Lung (tissue), 12 donors: Measurements from ENCODE around the gene CHPF2. TPM values are rescaled to one million over a fixed set of nuclear protein-coding genes. Genes with fewer than 3 reads are reported as not detected.
A peak's percentile ranks its signal among the peaks of the same experiment; 100 is the strongest.

Experiments
- ATAC-seq: fragments of 200-7000 bp; cut with Tn5 transposase; one replicate; pipeline ENCODE4 v1.9.1; 2020; ENCODE audit warnings: moderate number of reproducible peaks; ENCODE audit not compliant: insufficient read depth, low FRiP score
- DNase-seq, 3 donors: peaks; one replicate each; pipeline ENCODE4 v3.0.0-alpha.2; 2013 to 2017
- H3K27ac ChIP-seq, 2 donors: one replicate each; pipeline ENCODE4 v1.5.1; 2013; ENCODE audit warnings: mild to moderate bottlenecking in 2 of 2, moderate library complexity in 2 of 2, control low read depth in 1 of 2, inconsistent platforms in 1 of 2, low read depth in 1 of 2, low read length in 1 of 2
- H3K27me3 ChIP-seq, 3 donors: one replicate each; pipeline ENCODE4 v1.5.1; 2013; ENCODE audit warnings: low read length in 2 of 3; ENCODE audit not compliant: control insufficient read depth in 3 of 3, insufficient read depth in 3 of 3
- H3K36me3 ChIP-seq, 4 donors: one replicate each; pipeline ENCODE4 v1.5.1; 2013; ENCODE audit warnings: low read length in 4 of 4, mild to moderate bottlenecking in 1 of 4, moderate library complexity in 1 of 4; ENCODE audit not compliant: control insufficient read depth in 4 of 4, insufficient read depth in 4 of 4
- H3K4me1 ChIP-seq, 5 donors: one replicate each; pipeline ENCODE4 v1.5.1; 2013; ENCODE audit warnings: low read length in 5 of 5, mild to moderate bottlenecking in 2 of 5, moderate library complexity in 1 of 5; ENCODE audit not compliant: control insufficient read depth in 5 of 5, insufficient read depth in 5 of 5
- H3K4me3 ChIP-seq: one replicate; pipeline ENCODE4 v1.5.1; 2013; ENCODE audit warnings: mild to moderate bottlenecking, control low read depth, moderate library complexity
- H3K9ac ChIP-seq, 2 donors: one replicate each; pipeline ENCODE4 v1.5.1; 2013; ENCODE audit warnings: low read length in 2 of 2, control low read depth in 1 of 2; ENCODE audit not compliant: insufficient read depth in 1 of 2
- H3K9me3 ChIP-seq, 4 donors: one replicate each; pipeline ENCODE4 v1.5.1; 2013; ENCODE audit warnings: low read length in 3 of 4, mild to moderate bottlenecking in 1 of 4, moderate library complexity in 1 of 4; ENCODE audit not compliant: control insufficient read depth in 4 of 4, insufficient read depth in 3 of 4
- WGBS, 2 donors: extraction: QIAGEN DNeasy Blood & Tissue Kit; methylation state at CpG; one replicate each; pipeline ENCODE4 v1.1.7; 2013; 5-methylcytosine and 5-hydroxymethylcytosine counted together
- polyA plus RNA-seq, 2 donors: library from polyadenylated mRNA; stranded (reverse); fragments of 200-250 nt; gene quantifications; one replicate each; pipeline ENCODE4 v1.2.1, GENCODE V29; 2013
- total RNA-seq, 2 donors: library from RNA; depleted of rRNA in 1 of 2; stranded (reverse); fragments of >200 nt in 1 of 2; gene quantifications; one replicate each; pipeline ENCODE4 v1.2.1, GENCODE V29; 2014 to 2021
- TF ChIP-seq, protein P1 (sequence below): IDR thresholded peaks from 2 replicates; pipeline ENCODE4 v1.5.1; 2012; ENCODE audit warnings: mild to moderate bottlenecking; ENCODE audit errors: control extremely low read depth, extremely low read depth
- donor health status: control.
- donor health status: control.
- donor health status: Bipolar disorder and iron deficiency.
- donor health status: healthy.
- donor health status: DM: yes; HTN: yes; CAD: no.

CHPF2 gene
- total and polyA plus RNA-seq, 4 donors = 23.3 to 54.0 (median 35.0) TPM

DNA sequence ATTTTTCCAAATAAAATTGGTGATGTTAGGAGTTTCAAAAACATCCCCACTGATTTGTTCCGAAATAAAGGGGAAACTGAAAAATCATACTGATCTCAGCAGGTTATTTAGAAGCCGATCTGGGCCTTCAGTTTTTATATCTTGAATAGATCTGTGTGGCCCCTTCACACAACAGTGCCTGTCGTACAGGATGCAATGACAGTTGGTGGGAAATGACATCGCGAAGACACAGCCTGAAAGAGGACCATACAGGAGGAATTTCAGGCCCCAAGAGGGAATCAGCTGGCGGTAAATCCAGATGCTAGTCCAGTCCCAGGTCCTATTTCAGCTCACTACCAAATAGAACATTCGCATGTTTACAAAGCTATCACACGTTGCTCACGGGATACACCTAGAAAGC, 25.0 kb upstream of the CHPF2 start:
- Histone ChIP-seq H3K9me3 (no peaks in the 10 kb centered on the region), H3K36me3 (no peaks in the 10 kb centered on the region), H3K9ac (no peak overlapping the region), H3K27ac (no peak overlapping the region), H3K27me3 (peaks cover 0 to 7% (median 0%) of the 10 kb centered on the region in 3 donors), H3K4me3 (no peak overlapping the region), H3K4me1 (peaks cover 0 to 10% (median 5%) of the 10 kb centered on the region in 5 donors)
- TF ChIP-seq, protein P1, sequence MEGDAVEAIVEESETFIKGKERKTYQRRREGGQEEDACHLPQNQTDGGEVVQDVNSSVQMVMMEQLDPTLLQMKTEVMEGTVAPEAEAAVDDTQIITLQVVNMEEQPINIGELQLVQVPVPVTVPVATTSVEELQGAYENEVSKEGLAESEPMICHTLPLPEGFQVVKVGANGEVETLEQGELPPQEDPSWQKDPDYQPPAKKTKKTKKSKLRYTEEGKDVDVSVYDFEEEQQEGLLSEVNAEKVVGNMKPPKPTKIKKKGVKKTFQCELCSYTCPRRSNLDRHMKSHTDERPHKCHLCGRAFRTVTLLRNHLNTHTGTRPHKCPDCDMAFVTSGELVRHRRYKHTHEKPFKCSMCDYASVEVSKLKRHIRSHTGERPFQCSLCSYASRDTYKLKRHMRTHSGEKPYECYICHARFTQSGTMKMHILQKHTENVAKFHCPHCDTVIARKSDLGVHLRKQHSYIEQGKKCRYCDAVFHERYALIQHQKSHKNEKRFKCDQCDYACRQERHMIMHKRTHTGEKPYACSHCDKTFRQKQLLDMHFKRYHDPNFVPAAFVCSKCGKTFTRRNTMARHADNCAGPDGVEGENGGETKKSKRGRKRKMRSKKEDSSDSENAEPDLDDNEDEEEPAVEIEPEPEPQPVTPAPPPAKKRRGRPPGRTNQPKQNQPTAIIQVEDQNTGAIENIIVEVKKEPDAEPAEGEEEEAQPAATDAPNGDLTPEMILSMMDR = no peak
- WGBS, 2 donors = 30 to 53% methylated on average over 9 of the region's 9 CpGs
- DNase-seq (no peak), ATAC-seq (no peak)

DNA sequence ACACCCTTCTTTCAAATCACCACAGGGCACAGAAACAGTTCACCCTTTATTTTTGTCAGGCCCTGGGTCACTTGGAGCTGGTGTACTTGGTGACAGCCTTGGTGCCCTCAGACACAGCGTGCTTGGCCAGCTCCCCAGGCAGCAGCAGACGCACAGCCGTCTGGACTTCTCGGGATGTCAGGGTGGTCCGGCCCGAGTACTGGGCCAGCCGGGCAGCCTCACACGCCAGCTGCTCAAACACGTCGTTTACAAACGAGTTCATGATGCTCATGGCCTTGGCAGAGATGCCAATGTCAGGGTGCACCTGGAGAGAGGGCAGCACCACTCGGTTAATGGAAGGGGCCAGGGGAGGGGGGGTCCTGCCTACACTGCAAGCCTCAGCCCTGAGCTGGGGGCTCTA, 24.5 kb upstream of the CHPF2 start:
- H3K27ac ChIP-seq = no peak overlapping the region

DNA sequence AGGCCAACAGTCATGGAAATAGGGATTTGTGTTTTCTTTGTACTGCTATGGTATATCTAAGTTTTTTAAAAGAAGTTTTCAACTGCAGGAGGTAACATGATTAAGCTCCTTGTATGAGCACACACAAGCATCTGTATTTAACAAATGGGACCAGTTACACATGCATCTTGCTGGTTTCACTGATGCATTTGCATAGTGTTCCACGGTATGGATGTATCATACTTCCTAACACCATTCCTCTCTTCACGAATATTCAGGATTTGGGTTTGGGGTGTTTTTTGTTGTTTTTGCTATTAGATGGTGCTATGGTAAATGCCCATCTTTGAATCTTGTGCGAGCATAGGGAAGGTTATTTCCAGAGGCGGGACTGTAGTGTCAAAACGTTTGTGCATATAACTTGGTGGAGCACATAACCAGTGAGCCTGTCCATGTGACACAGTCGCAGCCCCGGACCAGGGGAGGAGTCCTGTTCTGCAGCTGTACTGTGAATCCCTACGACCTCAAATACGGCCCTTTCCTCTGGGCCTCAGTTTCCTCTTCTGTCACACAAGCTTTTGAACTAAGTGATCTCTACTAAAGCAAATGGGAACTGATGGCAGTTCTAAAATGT, 23.9 kb upstream of the CHPF2 start:
- no peak for DNase-seq
- peaks cover 0 to 8% (median 2%) of the 10 kb centered on the region in 4 donors for H3K36me3 ChIP-seq
- H3K9ac ChIP-seq = no peak overlapping the region
- peaks cover 0 to 7% (median 0%) of the 10 kb centered on the region in 3 donors for H3K27me3 ChIP-seq
- H3K4me1 ChIP-seq = peaks cover 0 to 10% (median 5%) of the 10 kb centered on the region in 5 donors
- H3K4me3 ChIP-seq = no peak overlapping the region
- no peak for ATAC-seq
- TF ChIP-seq, protein P1 = no peak
- H3K27ac ChIP-seq = no peak overlapping the region
- no peaks in the 10 kb centered on the region for H3K9me3 ChIP-seq
- 73 to 76% methylated on average over 9 of the region's 9 CpGs for WGBS, 2 donors

More for the DNA sequence above, 24.5 kb upstream of the CHPF2 start:
- ATAC-seq = no peak
- Histone ChIP-seq H3K27me3 (peaks cover 0 to 7% (median 0%) of the 10 kb centered on the region in 3 donors), H3K9me3 (no peaks in the 10 kb centered on the region), H3K4me1 (peaks cover 0 to 10% (median 5%) of the 10 kb centered on the region in 5 donors), H3K4me3 (no peak overlapping the region), H3K9ac (no peak overlapping the region), H3K36me3 (peaks cover 0 to 3% (median 0%) of the 10 kb centered on the region in 4 donors)
- TF ChIP-seq, protein P1 = no peak
- 65 to 77% methylated on average over 12 of the region's 12 CpGs for WGBS, 2 donors
- peak; percentile 59 to 67 (median 60) for DNase-seq
